Upper lobe of left lung (tissue), 6 donors: Measurements from ENCODE around the gene KLF6. TPM values are rescaled to one million over a fixed set of nuclear protein-coding genes. Genes with fewer than 3 reads are reported as not detected.

Source experiments
- ATAC-seq, 2 donors: fragments of 200-7000 bp; cut with Tn5 transposase; one replicate each; pipeline ENCODE4 v1.9.1; 2022; ENCODE audit warnings: mild to moderate bottlenecking in 2 of 2, moderate library complexity in 2 of 2; ENCODE audit not compliant: low FRiP score in 2 of 2
- DNase-seq, 2 donors: peaks; one replicate each; pipeline ENCODE4 v3.0.0-alpha.2; 2019 to 2020
- H3K27ac ChIP-seq, 4 donors: fragments of 200-600 bp; sonication (generic); one replicate each; pipeline ENCODE4 v1.5.1; 2016 to 2019
- H3K27me3 ChIP-seq, 4 donors: fragments of 200-600 bp; sonication (generic); one replicate each; pipeline ENCODE4 v1.5.1; 2017 to 2019
- H3K36me3 ChIP-seq, 4 donors: fragments of 200-600 bp; sonication (generic); one replicate each; pipeline ENCODE4 v1.5.1; 2016 to 2019
- H3K4me1 ChIP-seq, 4 donors: fragments of 200-600 bp; sonication (generic); one replicate each; pipeline ENCODE4 v1.5.1; 2018 to 2019
- H3K4me3 ChIP-seq, 4 donors: fragments of 200-600 bp; sonication (generic); one replicate each; pipeline ENCODE4 v1.5.1; 2017 to 2019; ENCODE audit warnings: mild to moderate bottlenecking in 2 of 4, moderate library complexity in 1 of 4
- H3K9me3 ChIP-seq, 4 donors: fragments of 200-600 bp; sonication (generic); one replicate each; pipeline ENCODE4 v1.5.1; 2018 to 2019
- EP300 ChIP-seq, 4 donors: sonication (generic); formaldehyde crosslinking; IDR thresholded peaks; one replicate each; pipeline ENCODE4 v1.5.1; 2017; ENCODE audit warnings: antibody characterized with exemption in 4 of 4, control low read depth in 2 of 4
- POLR2A ChIP-seq, 4 donors: fragments of 450-650 bp; IDR thresholded peaks; one replicate each; pipeline ENCODE4 v1.5.1; 2016 to 2017; ENCODE audit warnings: antibody characterized with exemption in 4 of 4, mild to moderate bottlenecking in 2 of 4
- POLR2AphosphoS5 ChIP-seq, 2 donors: sonication (generic); formaldehyde crosslinking; IDR thresholded peaks; one replicate each; pipeline ENCODE4 v1.5.1; 2017; ENCODE audit warnings: antibody characterized with exemption in 2 of 2
- WGBS, 2 donors: methylation state at CpG; one replicate each; pipeline ENCODE4 v1.1.5; 2017 to 2018; 5-methylcytosine and 5-hydroxymethylcytosine counted together
- total RNA-seq, 6 donors: library from RNA; depleted of rRNA in 4 of 6; stranded (reverse); fragments of >200 nt in 4 of 6; gene quantifications; one replicate each; pipeline versions ENCODE4 v1.1.0 to v1.2.1, GENCODE V29; 2016 to 2021
- TF ChIP-seq, protein P1 (sequence below), 6 experiments: fragments of 450-650 bp in 4 of 6; fragments of 200-600 bp in 2 of 6; sonication (generic) in 2 of 6; IDR thresholded peaks; one replicate each; pipeline ENCODE4 v1.5.1; 2016 to 2019; ENCODE audit warnings: antibody characterized with exemption in 6 of 6
- donor health status: DM: no; HTN: no; CAD: no; lungs with moderate emphysema.
- donor health status: DM: no; HTN: yes; CAD: no; lungs with severe emphysema.

Gene KLF6
- total RNA-seq, 6 donors from 2014 or later, result 164 to 439 (median 249) TPM

DNA sequence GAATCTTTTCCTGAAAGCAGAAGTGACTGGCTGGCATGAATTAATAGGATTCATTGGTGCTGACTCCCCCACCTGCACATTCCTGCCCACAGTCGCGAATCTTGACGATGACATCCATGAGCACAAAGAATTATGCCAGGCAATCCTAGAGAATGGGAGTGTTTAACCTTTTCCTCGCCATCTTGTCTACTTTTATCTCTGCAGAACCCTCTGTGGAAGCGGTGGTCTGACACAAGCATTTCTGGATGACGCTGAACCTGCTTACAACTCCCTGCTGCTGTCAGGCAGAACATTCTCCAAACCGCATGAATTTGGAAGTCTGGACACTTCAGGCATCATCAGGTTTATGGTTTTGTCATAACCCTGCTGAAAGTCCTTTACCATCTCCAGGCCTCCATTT is 36.5 kb downstream of the KLF6 start:
- 68 to 76% methylated on average over 7 of the region's 7 CpGs for WGBS, 2 donors
- DNase-seq (no peak), ATAC-seq (no peak)
- H3K4me1 ChIP-seq, result peaks cover 22 to 40% (median 36%) of the 10 kb centered on the region in 4 donors
- no peak overlapping the region for H3K4me3 ChIP-seq
- peak overlapping the region in 2 of 4 donors; percentile 76 to 81 for H3K27ac ChIP-seq
- no peaks in the 10 kb centered on the region for H3K36me3 ChIP-seq
- no peaks in the 10 kb centered on the region for H3K27me3 ChIP-seq
- TF ChIP-seq EP300 (IDR thresholded peaks at IDR 0.05) (no peak), POLR2A (IDR thresholded peaks at IDR 0.05) (no peak), POLR2AphosphoS5 (IDR thresholded peaks at IDR 0.05) (no peak)
- TF ChIP-seq, protein P1, sequence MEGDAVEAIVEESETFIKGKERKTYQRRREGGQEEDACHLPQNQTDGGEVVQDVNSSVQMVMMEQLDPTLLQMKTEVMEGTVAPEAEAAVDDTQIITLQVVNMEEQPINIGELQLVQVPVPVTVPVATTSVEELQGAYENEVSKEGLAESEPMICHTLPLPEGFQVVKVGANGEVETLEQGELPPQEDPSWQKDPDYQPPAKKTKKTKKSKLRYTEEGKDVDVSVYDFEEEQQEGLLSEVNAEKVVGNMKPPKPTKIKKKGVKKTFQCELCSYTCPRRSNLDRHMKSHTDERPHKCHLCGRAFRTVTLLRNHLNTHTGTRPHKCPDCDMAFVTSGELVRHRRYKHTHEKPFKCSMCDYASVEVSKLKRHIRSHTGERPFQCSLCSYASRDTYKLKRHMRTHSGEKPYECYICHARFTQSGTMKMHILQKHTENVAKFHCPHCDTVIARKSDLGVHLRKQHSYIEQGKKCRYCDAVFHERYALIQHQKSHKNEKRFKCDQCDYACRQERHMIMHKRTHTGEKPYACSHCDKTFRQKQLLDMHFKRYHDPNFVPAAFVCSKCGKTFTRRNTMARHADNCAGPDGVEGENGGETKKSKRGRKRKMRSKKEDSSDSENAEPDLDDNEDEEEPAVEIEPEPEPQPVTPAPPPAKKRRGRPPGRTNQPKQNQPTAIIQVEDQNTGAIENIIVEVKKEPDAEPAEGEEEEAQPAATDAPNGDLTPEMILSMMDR (IDR thresholded peaks at IDR 0.05), result no peak
- H3K9me3 ChIP-seq, result no peaks in the 10 kb centered on the region

DNA sequence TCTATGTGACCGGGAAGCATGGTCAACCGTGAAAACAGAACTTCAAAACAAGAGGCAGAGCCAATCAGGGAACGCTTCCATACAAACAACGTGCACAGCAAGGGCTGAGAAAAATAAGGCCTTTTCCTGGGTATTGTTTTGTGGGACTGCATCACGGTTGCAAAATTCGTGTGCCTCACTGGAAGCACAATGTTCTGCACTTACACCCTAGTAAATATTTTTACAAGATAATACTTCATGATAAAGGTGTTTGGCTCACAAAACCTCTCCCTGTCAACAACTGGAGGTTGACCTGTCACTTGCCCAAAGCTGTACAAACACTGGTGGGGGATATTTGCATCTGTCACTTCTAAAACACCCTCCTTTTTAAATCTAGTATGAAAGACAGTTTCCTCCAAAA is 37.0 kb downstream of the KLF6 start:
- H3K4me1 ChIP-seq, result peaks cover 22 to 40% (median 36%) of the 10 kb centered on the region in 4 donors
- ATAC-seq (no peak), DNase-seq (no peak)
- TF ChIP-seq, protein P1 (IDR thresholded peaks at IDR 0.05), result no peak
- no peak for TF ChIP-seq EP300 (IDR thresholded peaks at IDR 0.05)
- TF ChIP-seq POLR2A (IDR thresholded peaks at IDR 0.05), result no peak
- peak overlapping the region in 2 of 4 donors; percentile 1 to 19 for H3K4me3 ChIP-seq
- no peaks in the 10 kb centered on the region for H3K36me3 ChIP-seq
- H3K27me3 ChIP-seq, result no peaks in the 10 kb centered on the region
- peak overlapping the region in 3 of 4 donors; percentile 59 to 78 (median 61) for H3K27ac ChIP-seq
- H3K9me3 ChIP-seq, result no peaks in the 10 kb centered on the region
- 45 to 64% methylated on average over 6 of the region's 6 CpGs for WGBS, 2 donors

DNA sequence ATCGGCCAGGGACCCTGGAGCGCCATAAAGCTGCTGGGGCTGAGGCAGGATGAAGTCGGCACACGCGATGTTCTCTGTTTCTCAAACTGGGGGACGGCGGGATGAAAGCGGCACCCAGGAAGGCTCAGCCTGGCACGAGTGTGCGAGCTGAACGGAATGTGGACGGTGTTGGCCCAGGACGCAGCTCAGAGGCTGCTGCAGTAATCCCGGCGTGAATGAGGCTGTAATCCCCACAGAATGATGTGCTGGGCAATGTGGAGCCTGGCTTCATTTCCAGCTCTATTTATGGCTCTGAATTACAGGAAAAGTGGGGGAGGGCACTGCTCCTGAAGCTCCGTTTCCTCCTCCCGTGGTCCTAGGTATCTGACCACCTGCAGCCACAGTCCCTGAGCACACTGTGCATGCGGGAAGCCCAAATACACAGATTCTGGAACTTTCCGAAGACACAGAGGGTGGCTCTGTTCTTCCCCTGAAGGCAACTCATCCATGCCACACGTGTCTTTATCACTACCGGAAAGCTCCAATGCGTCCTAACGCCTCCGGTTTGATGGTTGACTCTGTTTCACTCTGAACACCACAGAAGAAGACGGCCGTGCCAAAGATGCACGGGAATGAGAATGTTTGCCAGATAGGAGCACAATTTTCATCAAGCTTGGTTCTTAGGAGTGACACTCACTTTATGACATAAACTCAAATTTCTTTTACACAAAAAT is 37.6 kb downstream of the KLF6 start:
- no peak for ATAC-seq
- Histone ChIP-seq H3K4me3 (peak overlapping the region in 2 of 4 donors; percentile 1 to 19), H3K27me3 (no peaks in the 10 kb centered on the region), H3K9me3 (no peaks in the 10 kb centered on the region), H3K27ac (peak overlapping the region in 3 of 4 donors; percentile 59 to 78 (median 61)), H3K4me1 (peaks cover 22 to 40% (median 36%) of the 10 kb centered on the region in 4 donors), H3K36me3 (no peaks in the 10 kb centered on the region)
- DNase-seq, result peak in 1 of 2 donors; percentile 46
- WGBS, 2 donors, result 75 to 83% methylated on average over 23 to 25 of the region's 27 CpGs
- TF ChIP-seq POLR2A (IDR thresholded peaks at IDR 0.05), result no peak
- TF ChIP-seq POLR2AphosphoS5 (IDR thresholded peaks at IDR 0.05), result no peak
- TF ChIP-seq, protein P1 (IDR thresholded peaks at IDR 0.05), result no peak
- TF ChIP-seq EP300 (IDR thresholded peaks at IDR 0.05), result no peak

DNA sequence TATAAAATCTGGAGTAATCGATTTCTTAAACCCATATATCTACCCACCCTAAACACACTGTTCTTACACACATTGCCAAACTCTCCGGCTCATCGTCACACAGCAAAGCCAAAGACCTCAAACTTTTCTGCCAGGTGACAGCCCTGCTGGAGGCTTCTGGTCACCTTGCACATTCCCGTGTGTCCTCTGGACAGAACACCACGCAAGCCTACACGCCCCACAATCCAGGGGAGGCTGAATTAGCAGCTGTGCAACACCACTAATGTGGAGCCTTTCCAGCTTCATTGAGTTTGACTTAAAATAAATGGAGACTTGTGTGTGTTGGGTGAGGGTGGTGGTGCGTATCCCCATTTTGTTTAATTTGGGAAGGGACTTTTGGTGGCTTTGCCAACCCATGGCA is 38.4 kb downstream of the KLF6 start:
- Histone ChIP-seq H3K4me1 (peaks cover 22 to 40% (median 36%) of the 10 kb centered on the region in 4 donors), H3K36me3 (no peaks in the 10 kb centered on the region), H3K27me3 (no peaks in the 10 kb centered on the region), H3K9me3 (no peaks in the 10 kb centered on the region), H3K4me3 (no peak overlapping the region), H3K27ac (peak overlapping the region in 2 of 4 donors; percentile 59 to 78)
- no peak for DNase-seq
- TF ChIP-seq, protein P1 (IDR thresholded peaks at IDR 0.05), result no peak
- TF ChIP-seq POLR2AphosphoS5 (IDR thresholded peaks at IDR 0.05), result no peak
- TF ChIP-seq POLR2A (IDR thresholded peaks at IDR 0.05), result no peak
- no peak for TF ChIP-seq EP300 (IDR thresholded peaks at IDR 0.05)
- WGBS, 2 donors, result 94 to 99% methylated on average over 7 of the region's 7 CpGs
- ATAC-seq, result no peak

DNA sequence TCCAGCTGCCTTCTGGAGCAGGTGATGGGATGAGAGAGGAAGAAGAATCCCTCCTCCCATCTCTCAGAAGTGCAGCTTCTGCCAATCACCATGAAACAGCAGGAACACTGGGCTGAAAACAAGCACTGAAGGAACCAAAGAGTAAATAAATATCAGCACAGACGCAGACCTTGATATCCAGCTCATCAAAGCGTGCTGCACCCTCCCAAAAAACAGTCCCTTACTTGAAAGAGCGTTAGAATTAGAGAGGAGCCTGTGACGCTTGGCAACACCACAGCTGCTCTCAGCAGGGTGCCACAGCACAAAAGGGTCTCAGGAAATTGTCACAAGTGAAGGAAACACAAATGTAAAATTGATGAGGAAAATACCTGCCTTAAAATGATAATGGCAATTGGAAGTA is 39.5 kb downstream of the KLF6 start:
- TF ChIP-seq POLR2A (IDR thresholded peaks at IDR 0.05) (no peak), POLR2AphosphoS5 (IDR thresholded peaks at IDR 0.05) (no peak), EP300 (IDR thresholded peaks at IDR 0.05) (no peak)
- TF ChIP-seq, protein P1 (IDR thresholded peaks at IDR 0.05), result no peak
- DNase-seq, result no peak
- no peaks in the 10 kb centered on the region for H3K9me3 ChIP-seq
- no peak overlapping the region for H3K27ac ChIP-seq
- H3K4me1 ChIP-seq, result peaks cover 18 to 36% (median 30%) of the 10 kb centered on the region in 4 donors
- no peak for ATAC-seq
- H3K4me3 ChIP-seq, result no peak overlapping the region
- no peaks in the 10 kb centered on the region for H3K36me3 ChIP-seq
- 71 to 75% methylated on average over 4 of the region's 4 CpGs for WGBS, 2 donors
- H3K27me3 ChIP-seq, result no peaks in the 10 kb centered on the region
